Thymus (tissue), 11 donors: ENCODE results near the gene SPATA6. TPM values are rescaled to one million over a fixed set of nuclear protein-coding genes. Genes with fewer than 3 reads are reported as not detected.

Experiments used
- DNase-seq, 9 donors: peaks; one replicate each; pipeline ENCODE4 v3.0.0-alpha.2; 2013; ENCODE audit warnings: low spot score in 9 of 9, low read depth in 6 of 9, missing footprints in 1 of 9
- H3K27ac ChIP-seq, 2 donors: one replicate each; pipeline ENCODE4 v1.5.1; 2013; ENCODE audit warnings: control low read depth in 1 of 2, low read depth in 1 of 2, low read length in 1 of 2, mild to moderate bottlenecking in 1 of 2, moderate library complexity in 1 of 2
- H3K27me3 ChIP-seq, 2 donors: one replicate each; pipeline ENCODE4 v1.5.1; 2013; ENCODE audit warnings: low read length in 1 of 2; ENCODE audit not compliant: control insufficient read depth in 2 of 2, insufficient read depth in 1 of 2
- H3K36me3 ChIP-seq, 2 donors: one replicate each; pipeline ENCODE4 v1.5.1; 2013; ENCODE audit warnings: low read length in 1 of 2, mild to moderate bottlenecking in 1 of 2, moderate library complexity in 1 of 2; ENCODE audit not compliant: control insufficient read depth in 2 of 2, insufficient read depth in 2 of 2
- H3K4me1 ChIP-seq, 2 donors: one replicate each; pipeline ENCODE4 v1.5.1; 2013; ENCODE audit warnings: low read length in 2 of 2; ENCODE audit not compliant: control insufficient read depth in 2 of 2, insufficient read depth in 2 of 2
- H3K4me3 ChIP-seq, 2 donors: one replicate each; pipeline ENCODE4 v1.5.1; 2013; ENCODE audit warnings: low read length in 2 of 2, control low read depth in 1 of 2, mild to moderate bottlenecking in 1 of 2
- H3K9me3 ChIP-seq, 2 donors: one replicate each; pipeline ENCODE4 v1.5.1; 2013; ENCODE audit warnings: low read length in 1 of 2, mild to moderate bottlenecking in 1 of 2; ENCODE audit not compliant: control insufficient read depth in 2 of 2, insufficient read depth in 1 of 2
- WGBS: extraction: QIAGEN DNeasy Blood & Tissue Kit; methylation state at CpG from one replicate; pipeline ENCODE4 v1.1.7; 2013; 5-methylcytosine and 5-hydroxymethylcytosine counted together
- polyA plus RNA-seq: library from polyadenylated mRNA; stranded (reverse); fragments of 200-250 nt; gene quantifications from one replicate; pipeline ENCODE4 v1.2.3, GENCODE V29; 2013
- total RNA-seq: library from RNA; stranded (reverse); fragments of 120-200 nt; gene quantifications from one replicate; pipeline ENCODE4 v1.2.4, GENCODE V29; 2013
- donor health status: healthy.

Gene SPATA6
- total and polyA plus RNA-seq, 2 donors: 5.2 to 6.0 TPM

- WGBS: 97% methylated on average over 1 of the region's 1 CpG
- Histone ChIP-seq H3K27ac (no peak overlapping the region), H3K4me3 (no peak overlapping the region), H3K27me3 (no peaks in the 10 kb centered on the region), H3K36me3 (no peaks in the 10 kb centered on the region), H3K4me1 (no peaks in the 10 kb centered on the region), H3K9me3 (no peaks in the 10 kb centered on the region)
- no peak for DNase-seq
Observed at GRCh38 chr1:48254254-48254653, 217.8 kb downstream of the SPATA6 start.

GRCh38 chr1:48251821-48252220, 220.2 kb downstream of the SPATA6 start:
- Histone ChIP-seq H3K27me3 (no peaks in the 10 kb centered on the region), H3K27ac (no peak overlapping the region), H3K36me3 (no peaks in the 10 kb centered on the region), H3K9me3 (no peaks in the 10 kb centered on the region), H3K4me3 (no peak overlapping the region), H3K4me1 (no peaks in the 10 kb centered on the region)
- no peak for DNase-seq
- 75% methylated on average over 3 of the region's 3 CpGs for WGBS

GRCh38 chr1:48251323-48251722, 220.7 kb downstream of the SPATA6 start:
- Histone ChIP-seq H3K4me1 (no peaks in the 10 kb centered on the region), H3K27me3 (no peaks in the 10 kb centered on the region), H3K36me3 (no peaks in the 10 kb centered on the region), H3K9me3 (no peaks in the 10 kb centered on the region), H3K4me3 (no peak overlapping the region), H3K27ac (no peak overlapping the region)
- 83% methylated on average over 2 of the region's 2 CpGs for WGBS
- DNase-seq: no peak

- WGBS: 86% methylated on average over 3 of the region's 3 CpGs
- no peaks in the 10 kb centered on the region for H3K4me1 ChIP-seq
- no peaks in the 10 kb centered on the region for H3K36me3 ChIP-seq
- H3K4me3 ChIP-seq: no peak overlapping the region
- H3K9me3 ChIP-seq: no peaks in the 10 kb centered on the region
- no peak overlapping the region for H3K27ac ChIP-seq
- DNase-seq: no peak
- H3K27me3 ChIP-seq: no peaks in the 10 kb centered on the region
Observed at GRCh38 chr1:48250572-48250971, 221.4 kb downstream of the SPATA6 start.

- no peak overlapping the region for H3K27ac ChIP-seq
- H3K4me1 ChIP-seq: no peaks in the 10 kb centered on the region
- H3K4me3 ChIP-seq: no peak overlapping the region
- no peaks in the 10 kb centered on the region for H3K27me3 ChIP-seq
- no peaks in the 10 kb centered on the region for H3K9me3 ChIP-seq
- WGBS: 96% methylated on average over 3 of the region's 3 CpGs
- no peaks in the 10 kb centered on the region for H3K36me3 ChIP-seq
- DNase-seq: no peak
Observed at GRCh38 chr1:48249868-48250267, 222.1 kb downstream of the SPATA6 start.

- Histone ChIP-seq H3K9me3 (no peaks in the 10 kb centered on the region), H3K36me3 (no peaks in the 10 kb centered on the region), H3K4me1 (no peaks in the 10 kb centered on the region), H3K4me3 (no peak overlapping the region), H3K27ac (no peak overlapping the region), H3K27me3 (no peaks in the 10 kb centered on the region)
- over 99% methylated on average over 4 of the region's 4 CpGs for WGBS
- no peak for DNase-seq
Observed at GRCh38 chr1:48248356-48248755, 223.6 kb downstream of the SPATA6 start.

GRCh38 chr1:48246727-48247126, 225.3 kb downstream of the SPATA6 start:
- Histone ChIP-seq H3K27ac (no peak overlapping the region), H3K4me3 (no peak overlapping the region), H3K9me3 (no peaks in the 10 kb centered on the region), H3K4me1 (no peaks in the 10 kb centered on the region), H3K36me3 (no peaks in the 10 kb centered on the region), H3K27me3 (no peaks in the 10 kb centered on the region)
- no peak for DNase-seq
- 87% methylated on average over 1 of the region's 1 CpG for WGBS

Other genes starting within 250 kb of the SPATA6 start
- gene SLC5A9, start 249.5 kb downstream of the SPATA6 start, total RNA-seq: 0.05 TPM
- 0.78 TPM for gene SLC5A9, start 249.5 kb downstream of the SPATA6 start, polyA plus RNA-seq